NCI-H345 treated with DMSO at 0.1 percent for 48 hours (cell line): Measurements from ENCODE around the gene EML4.
"Not testable (repeated sequence)": the region's sequence is repeated elsewhere in the genome, so short reads cannot be mapped to it uniquely, and the experiment has no call there.

Source experiments
- DNase-seq: peaks from one replicate; lab custom pipeline; 2025; ENCODE audit not compliant: unreplicated experiment; lab: John Stamatoyannopoulos, UW

EML4 gene

DNA sequence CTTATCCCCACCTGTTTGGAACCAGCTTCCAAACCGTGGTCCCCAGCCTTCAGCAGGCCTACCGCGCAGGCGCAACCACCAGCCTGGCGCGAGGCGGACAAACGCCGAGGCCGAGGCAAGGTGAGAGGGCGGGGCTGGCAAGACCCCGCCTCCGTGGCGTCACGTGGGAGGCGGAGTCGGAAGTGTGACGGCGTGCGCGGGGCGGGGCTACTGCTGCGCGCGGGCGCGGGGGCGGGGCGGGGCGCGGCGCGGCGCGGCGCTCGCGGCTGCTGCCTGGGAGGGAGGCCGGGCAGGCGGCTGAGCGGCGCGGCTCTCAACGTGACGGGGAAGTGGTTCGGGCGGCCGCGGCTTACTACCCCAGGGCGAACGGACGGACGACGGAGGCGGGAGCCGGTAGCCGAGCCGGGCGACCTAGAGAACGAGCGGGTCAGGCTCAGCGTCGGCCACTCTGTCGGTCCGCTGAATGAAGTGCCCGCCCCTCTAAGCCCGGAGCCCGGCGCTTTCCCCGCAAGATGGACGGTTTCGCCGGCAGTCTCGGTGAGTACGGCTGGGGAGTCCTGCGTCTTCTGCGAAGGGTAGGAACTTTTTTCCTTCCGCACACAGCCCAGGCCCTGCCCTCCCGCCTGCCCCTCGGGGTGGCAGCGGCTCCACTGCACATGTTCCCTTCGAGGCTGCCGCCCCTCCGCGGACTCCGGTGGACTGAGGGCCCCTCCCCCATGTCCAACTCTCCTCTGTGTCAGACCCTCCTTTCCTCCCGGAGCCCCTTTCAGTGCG lies at the start of gene EML4:
EML4 (plus strand) TSS at position 254 of the 774 bp plus-strand sequence; CDS start at position 513, 259 bp downstream.
- peak; percentile 57 for DNase-seq

DNA sequence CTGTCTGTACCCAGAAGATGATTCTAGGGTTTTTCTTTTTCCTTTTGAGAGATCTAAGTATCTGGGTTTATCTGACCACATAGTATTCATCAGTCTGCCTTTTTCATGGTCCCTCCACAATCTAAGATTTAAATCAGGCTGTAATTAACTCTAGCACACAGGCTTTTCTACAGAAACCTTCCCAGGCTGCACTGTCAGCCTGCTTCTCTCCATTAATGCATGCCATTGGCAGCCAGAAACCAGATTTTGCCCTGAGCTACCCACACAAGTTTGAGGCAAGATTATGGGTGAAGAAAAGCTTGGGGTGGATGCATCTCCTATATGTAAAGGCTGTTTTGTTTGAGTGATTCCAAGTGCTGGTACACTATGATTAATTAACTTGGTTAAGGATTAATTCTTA lies 45.7 kb upstream of the EML4 start:
- no peak for DNase-seq

DNA sequence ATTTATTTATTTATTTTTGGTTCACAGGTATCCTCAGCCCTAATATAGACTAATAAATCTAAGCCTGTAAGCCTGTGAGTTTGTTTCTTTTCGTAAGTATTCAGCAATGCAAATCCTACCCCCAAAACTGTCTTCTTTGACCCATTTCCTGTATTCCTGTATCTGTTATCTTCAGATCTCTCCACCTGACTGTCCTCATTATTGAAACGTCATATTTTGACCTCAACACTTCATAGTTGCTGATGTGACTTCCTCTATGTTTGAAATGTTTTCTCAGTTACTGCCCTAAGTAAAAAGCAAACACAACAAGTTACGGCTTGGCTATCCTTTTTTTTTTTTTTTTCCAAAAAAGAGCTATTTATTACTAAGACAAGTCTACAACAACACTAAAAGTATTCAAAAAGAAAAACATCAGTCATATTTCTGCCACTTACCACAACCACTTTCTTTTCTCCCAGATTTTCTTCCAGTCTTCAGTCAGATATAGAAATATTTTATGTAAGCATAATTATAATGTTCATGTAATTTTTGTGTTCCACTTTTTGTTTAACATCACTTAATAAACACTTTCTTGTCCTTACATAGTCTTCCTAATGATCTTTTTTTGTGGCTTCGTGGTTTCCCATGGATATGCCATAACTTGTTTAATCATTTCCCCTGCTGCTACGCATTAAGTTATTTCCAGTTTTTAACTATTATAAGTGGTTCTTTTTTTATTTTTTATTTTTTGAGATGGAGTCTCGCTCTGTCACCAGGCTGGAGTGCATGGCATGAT lies 45.0 kb upstream of the EML4 start:
- DNase-seq = no peak

DNA sequence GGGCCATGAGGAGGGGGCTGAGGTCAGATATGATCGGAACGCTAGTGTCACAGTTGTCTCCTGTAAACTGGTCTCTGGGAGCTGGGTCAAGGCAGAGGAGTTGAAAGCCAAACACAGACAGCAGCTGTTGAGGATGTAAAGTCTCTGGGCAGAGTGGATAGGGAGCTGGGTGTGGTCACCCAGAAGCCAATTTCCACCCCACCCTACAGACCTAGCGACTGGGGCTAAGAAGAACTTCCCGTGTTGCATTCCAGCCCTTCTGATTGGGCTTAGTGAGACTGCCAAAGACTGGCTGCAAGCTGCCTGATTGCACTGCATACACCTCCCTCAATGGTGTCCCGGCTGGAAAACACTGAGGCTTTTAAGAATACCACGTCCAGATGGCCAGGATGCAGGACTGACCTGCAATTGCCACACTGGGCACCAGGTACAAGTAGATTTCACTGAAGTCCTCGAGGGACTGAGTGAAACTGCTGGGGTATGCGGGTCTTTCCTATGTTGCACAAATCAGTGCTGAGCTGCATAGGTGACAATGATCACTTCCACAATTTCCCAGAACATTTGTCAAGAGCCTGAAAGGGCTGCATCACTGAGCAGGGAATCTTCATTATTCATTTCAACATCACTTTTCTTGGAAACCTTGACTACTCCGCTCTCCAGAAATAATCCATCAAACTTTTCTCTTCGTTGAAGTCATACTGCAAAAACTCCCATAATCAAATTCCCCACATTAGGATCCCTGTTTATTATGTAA lies 43.1 kb upstream of the EML4 start:
- DNase-seq = no peak

DNA sequence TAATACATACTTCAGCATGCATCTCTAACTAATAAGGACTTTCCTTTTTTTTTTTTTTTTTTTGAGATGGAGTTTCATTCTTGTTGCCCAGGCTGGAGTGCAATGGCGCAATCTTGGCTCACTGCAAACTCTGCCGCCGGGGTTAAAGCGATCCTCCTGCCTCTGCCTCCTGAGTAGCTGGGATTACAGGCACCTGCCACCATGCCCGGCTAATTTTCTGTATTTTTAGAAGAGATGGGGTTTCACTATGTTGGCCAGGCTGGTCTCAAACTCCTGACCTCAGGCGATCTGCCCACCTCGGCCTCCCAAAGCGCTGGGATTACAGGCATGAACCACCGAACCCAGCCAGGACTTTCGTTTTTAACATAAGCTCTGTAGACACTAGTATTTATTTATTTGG lies 42.3 kb upstream of the EML4 start:
- DNase-seq = not testable (repeated sequence)

GRCh38 chr2:42127425-42128424 lies 41.4 kb upstream of the EML4 start:
- DNase-seq = no peak

DNA sequence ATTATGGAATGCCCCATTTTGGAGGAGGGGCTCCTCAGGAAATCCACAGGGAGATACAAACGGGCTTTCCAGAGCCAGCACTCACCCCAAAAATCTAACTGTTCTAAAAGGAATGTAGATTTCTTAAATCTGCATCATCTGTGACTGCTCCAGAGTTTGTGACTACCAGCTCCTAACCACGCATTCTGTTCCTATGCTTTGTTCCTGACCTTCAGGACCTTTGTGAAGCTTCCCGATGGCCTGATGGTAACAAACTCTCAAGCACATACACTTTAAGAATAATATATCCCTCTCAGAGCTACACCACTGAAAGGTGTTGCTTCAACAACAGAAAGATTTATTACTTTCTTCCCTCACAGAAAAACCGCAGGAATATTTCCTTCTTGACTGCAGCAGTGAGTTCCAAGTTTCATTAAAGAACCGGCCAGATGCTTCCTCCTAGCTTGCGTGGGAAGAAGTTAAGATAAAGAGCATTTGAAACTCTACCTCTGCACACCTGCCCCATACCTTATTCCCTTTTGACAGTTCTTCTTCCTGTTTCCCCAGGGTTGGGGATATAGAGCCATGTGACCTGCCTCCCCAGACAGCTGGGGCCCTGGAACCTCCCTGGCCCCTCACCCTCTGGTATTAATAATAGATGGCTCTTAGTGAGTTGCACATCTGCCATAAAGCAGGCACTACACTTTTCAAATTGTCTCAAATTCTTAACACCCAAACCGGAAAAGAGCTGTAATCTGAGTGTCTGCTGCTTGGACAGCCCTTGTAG lies 40.2 kb upstream of the EML4 start:
- DNase-seq = no peak

DNA sequence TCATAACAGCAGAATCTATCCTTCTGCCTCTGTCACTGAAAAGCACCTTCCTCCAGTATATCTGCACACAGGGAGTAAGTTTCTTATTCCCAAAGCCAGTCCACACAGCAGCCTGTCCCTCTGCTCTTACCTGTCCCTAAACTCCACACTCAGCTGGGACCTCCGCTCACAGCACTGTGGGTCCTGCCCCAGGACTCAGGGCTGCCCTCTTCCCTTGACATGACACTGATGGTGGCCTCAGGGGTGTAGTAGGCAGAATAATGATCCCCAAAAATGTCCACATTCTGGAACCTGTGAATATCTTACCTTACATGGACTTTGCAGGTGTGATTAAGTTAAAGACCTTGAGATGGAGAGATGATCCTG lies 39.7 kb upstream of the EML4 start:
- no peak for DNase-seq

- DNase-seq = no peak
Observed at GRCh38 chr2:42129947-42130346, 39.2 kb upstream of the EML4 start.

DNA sequence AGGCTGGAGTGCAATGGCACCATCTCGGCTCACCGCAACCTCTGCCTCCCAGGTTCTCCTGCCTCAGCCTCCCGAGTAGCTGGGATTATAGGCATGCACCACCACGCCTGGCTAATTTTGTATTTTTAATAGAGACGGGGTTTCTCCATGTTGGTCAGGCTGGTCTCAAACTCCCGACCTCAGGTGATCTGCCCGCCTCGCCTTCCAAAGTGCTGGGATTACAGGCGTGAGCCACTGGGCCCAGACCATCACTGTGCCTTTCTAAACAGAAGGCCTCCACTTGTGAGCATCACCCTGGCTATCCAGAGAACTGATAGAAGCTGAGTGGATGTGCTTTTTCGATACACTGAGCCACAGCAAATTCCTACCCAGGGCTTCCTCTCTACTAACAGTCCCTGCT lies 38.3 kb upstream of the EML4 start:
- DNase-seq = not testable (repeated sequence)

DNA sequence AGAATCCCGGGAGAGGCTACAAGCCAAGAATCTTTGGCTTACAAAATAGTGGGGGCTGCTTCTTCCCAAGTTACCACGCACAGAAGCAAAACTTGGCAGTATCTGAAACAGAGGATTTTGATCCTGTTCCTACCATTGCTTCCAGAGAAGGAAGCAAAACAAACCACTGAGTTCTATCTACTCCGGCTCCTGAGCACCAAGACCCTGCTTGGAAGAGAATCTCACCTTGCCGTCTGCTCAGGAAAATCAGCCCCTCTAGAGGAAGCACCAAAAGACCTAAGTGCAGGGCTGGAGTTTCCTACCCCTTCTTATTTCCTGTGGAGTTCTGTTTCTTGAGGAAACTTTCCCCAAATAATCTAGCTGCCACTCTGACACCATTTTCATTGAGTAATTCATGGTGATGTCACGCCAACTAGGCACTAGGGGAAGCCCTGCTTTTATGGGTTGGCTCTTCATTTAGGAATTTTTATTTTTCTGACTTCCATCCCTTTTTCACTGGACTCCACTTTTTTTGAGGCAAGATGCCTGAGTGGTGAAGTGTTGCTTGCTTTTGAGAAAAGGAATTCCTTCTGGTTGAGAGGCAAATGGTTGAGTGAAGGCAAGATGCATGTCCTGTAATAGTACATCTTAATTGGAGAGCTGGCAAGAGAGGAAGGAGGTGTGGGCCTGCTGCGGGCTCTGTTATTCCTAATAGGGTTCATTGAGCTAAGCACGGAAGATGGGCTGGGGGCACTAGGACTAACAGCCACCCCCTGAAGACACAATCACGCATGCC lies 36.8 kb upstream of the EML4 start:
- no peak for DNase-seq

DNA sequence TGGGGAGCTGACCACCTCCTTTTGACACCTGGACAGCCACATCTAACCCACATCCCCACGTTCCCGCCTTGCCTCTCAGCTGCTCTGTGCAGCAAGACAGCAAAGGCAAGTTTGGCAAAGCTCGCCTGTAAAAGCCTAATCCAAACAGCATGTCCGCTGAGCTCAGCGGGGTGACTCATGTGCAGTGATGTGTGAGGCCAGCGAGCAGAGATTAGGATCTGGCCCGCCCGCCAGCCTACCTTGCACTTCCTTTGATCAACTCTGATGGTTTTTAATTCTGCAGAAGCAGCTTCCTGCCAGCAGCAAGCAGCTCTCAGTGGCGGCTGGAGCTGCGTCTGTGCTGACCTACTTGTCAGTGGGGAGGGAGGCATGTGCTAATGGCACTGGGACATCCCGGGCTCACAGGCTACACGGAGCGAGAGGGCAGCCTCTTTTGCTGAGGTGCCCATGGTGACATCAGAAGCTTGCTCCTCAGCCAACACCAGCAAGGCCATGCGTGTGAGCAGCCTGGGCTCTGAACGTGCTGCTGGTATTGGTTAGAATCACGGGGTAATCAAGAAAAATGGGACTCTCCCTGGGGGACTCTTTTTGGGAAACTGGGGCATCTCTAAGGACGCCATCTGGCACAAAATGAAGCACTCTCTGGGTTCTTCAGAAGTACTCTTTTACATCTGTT lies 36.0 kb upstream of the EML4 start:
- no peak for DNase-seq

DNA sequence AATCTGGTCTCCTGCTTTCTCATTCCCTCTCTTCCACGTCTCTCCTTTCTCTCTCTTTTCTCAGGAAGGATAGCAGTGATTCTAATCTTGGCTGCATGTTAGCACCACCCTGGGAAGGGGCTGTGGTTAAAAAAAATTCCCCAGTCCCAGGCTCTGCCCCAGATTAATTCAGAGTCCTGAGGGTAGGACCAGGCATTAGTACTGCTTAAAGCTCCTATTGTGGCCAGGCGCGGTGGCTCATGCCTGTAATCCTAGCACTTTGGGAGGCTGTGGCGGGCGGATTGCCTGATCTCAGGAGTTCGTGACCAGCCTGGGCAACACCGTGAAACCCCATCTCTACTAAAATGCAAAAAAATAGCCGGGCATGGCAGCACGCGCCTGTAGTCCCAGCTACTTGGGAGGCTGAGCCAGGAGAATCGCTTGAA lies 35.4 kb upstream of the EML4 start:
- no peak for DNase-seq

DNA sequence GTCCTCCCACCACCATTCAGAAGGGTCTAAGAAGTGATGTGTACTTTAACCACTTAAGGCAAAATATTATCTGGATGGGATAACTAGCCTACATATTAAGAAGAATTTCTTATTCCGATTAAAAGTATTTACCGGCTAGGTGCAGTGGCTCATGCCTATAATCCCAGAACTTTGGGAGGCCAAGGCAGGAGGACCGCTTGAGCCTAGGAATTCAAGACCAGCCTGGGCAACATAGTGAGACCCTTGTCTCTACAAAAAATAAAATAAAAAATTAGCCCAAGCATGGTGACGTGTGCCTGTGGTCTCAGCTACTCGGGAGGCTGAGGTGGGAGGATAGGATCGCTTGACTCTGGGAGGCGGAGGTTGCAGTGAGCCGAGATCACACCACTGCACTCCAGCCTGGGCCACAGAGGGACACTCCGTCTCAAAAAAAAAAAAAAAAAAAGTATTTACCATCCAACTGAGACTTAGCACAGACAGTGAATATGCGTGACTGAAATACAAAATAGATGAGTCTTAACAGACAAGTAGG lies 34.7 kb upstream of the EML4 start:
- not testable (repeated sequence) for DNase-seq

DNA sequence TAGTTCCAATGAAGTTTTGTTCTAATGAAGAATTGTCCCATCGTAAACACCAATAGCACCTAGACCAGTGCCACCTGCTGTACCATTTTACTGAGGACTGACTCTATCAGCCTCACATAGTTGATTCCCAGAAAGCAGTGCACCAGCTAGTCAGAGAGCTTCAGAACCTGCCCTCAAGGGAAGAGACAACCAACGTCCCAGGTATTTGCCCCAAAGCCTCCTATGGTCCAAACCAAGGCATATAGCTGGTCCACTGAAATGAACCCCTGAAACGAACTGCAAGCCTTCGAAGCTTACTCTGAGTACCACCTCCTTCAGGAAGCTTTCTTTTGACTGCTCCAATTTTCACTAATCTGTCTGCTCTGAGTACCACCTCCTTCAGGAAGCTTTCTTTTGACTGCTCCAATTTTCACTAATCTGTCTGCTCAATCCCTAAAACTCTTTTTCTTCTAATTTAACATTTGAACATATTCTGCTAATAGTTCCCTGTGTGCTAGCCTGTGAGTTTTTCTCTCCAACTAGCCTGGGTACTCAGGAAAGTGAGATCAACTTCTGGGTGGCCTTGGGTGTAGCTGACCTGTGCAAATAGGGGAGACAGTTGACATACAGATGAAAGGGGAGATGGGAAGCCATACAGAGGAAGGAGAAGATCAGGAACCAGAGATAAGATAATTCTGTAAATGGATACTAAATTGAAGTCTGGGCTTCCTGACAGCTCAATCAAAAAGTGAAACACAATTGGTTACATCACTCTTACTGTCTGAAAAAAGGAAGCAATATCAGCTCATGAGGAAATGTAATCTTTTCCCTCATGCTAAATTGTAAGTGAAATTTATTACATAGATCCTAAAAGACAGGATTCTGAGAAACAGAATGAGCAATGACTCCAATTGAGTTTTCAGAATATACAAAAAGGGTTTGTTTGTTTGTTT lies 33.5 kb upstream of the EML4 start:
- DNase-seq = no peak

DNA sequence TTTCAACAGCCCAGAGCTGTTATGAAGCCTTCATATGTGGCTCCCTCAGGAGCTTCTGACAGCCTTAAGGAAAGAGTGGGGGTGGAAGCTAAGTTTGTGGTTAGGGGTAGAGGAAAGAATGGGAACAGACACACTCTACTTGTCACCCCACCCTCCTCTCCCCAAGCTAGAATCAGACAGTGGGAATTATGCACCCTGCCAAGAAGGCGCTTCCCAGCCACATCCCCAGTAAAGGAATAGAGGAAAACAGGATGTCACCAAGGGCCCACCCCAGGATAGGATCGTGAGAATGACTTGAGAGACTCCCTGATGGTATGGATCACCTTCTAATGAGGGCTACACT lies 32.4 kb upstream of the EML4 start:
- no peak for DNase-seq

DNA sequence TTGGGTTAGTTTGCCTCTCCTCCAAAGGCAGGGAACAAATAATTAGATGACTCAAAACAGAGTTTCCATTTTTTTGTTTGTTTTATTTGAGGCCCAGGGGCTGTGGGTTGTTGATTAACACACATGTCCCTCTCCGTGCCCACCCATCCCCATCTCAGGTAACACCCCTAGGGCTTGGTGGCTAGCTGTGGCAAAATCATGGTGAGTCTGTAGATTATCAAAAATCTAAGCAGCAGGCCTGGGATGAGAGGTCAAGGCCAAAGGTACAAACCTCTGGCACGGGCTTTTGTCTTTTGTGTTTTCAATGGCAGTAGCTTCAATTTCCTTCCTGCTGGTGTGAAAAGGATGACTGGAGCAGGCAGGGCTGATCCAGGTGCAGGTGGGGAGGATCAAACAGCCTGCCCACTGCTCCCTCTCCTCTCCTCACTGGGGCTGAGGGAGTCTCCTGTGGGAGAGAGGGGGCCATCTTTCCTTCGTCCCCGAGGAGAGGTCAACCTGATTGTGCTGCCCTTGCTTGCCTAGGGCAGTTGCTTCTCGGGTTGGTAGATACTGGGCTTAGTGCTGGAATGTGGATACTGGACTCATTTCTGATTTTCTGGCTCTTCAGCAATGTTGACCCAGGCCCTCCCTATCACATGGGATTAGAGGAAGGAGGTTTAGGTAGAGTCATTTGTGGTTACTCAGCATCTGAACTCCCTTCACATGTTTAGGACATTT lies 31.9 kb upstream of the EML4 start:
- no peak for DNase-seq
